Measurements from ENCODE around the gene COBLL1. TPM values are rescaled to one million over a fixed set of nuclear protein-coding genes. Genes with fewer than 3 reads are reported as not detected.

COBLL1 gene, protein sequence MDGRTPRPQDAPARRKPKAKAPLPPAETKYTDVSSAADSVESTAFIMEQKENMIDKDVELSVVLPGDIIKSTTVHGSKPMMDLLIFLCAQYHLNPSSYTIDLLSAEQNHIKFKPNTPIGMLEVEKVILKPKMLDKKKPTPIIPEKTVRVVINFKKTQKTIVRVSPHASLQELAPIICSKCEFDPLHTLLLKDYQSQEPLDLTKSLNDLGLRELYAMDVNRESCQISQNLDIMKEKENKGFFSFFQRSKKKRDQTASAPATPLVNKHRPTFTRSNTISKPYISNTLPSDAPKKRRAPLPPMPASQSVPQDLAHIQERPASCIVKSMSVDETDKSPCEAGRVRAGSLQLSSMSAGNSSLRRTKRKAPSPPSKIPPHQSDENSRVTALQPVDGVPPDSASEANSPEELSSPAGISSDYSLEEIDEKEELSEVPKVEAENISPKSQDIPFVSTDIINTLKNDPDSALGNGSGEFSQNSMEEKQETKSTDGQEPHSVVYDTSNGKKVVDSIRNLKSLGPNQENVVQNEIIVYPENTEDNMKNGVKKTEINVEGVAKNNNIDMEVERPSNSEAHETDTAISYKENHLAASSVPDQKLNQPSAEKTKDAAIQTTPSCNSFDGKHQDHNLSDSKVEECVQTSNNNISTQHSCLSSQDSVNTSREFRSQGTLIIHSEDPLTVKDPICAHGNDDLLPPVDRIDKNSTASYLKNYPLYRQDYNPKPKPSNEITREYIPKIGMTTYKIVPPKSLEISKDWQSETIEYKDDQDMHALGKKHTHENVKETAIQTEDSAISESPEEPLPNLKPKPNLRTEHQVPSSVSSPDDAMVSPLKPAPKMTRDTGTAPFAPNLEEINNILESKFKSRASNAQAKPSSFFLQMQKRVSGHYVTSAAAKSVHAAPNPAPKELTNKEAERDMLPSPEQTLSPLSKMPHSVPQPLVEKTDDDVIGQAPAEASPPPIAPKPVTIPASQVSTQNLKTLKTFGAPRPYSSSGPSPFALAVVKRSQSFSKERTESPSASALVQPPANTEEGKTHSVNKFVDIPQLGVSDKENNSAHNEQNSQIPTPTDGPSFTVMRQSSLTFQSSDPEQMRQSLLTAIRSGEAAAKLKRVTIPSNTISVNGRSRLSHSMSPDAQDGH
- 8.9 and 33.0 TPM in 2 replicates for total RNA-seq

DNA sequence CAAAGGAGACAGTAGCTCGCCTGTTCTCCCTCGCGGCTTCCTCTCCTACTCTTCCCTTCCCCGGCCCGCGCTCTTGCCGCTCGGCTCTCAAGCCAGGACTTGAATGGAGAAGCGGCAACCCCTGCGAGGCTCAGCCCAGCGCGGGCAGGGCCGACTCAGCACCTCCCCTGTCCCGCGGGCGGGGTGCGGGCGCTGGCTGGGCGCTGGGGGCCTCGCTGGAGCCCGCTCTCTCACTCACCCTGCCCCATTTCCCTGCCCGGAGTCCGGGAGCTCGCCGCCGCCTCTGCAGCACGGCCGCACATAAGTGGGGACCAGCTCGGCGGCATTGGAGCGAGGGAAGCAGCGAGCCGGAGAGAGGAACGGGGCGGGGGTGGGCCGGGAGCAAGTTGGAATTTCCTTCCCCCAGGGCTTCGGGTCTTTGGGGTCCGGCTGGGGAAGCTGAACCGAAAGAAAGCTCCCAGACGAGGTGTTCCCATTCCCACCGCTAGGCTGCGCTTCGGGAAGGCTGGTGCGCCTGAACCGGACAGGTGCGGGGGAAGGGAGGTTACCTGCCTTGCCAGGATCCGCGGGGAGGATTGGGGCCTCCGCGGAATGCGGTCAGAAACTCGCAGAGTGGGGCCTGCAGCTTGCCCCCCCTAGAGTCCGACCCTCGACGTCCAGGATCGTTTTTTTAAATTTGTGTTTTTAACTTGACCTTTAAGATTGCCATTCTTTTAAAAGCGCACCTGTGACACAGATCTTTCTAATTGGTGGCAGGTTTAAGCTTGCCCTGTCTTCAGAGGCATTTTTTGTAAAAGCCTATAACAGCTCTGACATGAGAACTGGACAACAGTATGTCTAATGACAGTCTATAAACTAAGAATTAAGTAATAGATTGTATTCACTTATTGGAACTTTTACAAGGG lies at the start of gene COBLL1:
Gene COBLL1 (minus strand): TSS at position 105 of the 905 bp plus-strand sequence. CDS start 627 bp downstream, outside the sequence.

Small RNA genes within 50 kb of the gene (small RNA-seq; reads per million reads assigned to genes)
- not detected for gene RNA5SP110 (ENCODE audit: low replicate concordance)
- gene SNORA70F (ENCODE audit: low replicate concordance) = not detected

Other genes starting within 250 kb of the COBLL1 start
- gene GRB14, start 220.3 kb downstream of the COBLL1 start, total RNA-seq = not detected in 2 replicates
- gene SLC38A11, start 113.7 kb upstream of the COBLL1 start, total RNA-seq = 0.57 TPM in 1 of 2 replicates, not detected in the other